Osteocyte (in vitro differentiated cells): ENCODE data around the gene PTTG1IP. TPM values are rescaled to one million over a fixed set of nuclear protein-coding genes. Genes with fewer than 3 reads are reported as not detected.

Experiments used
- DNase-seq: peaks from one replicate; pipeline ENCODE4 v3.0.0; 2021; ENCODE audit warnings: mixed read lengths; ENCODE audit not compliant: unreplicated experiment; ENCODE audit errors: extremely low spot score
- H3K27ac Mint-ChIP-seq: one replicate; pipeline ENCODE4 v1.8.0; 2021; ENCODE audit warnings: mild to moderate bottlenecking, mixed read lengths; ENCODE audit not compliant: unreplicated experiment
- H3K27me3 Mint-ChIP-seq: one replicate; pipeline ENCODE4 v1.8.0; 2021; ENCODE audit warnings: mixed read lengths; ENCODE audit not compliant: unreplicated experiment
- H3K36me3 Mint-ChIP-seq: one replicate; pipeline ENCODE4 v1.8.0; 2021; ENCODE audit warnings: mixed read lengths; ENCODE audit not compliant: unreplicated experiment
- H3K4me1 Mint-ChIP-seq: one replicate; pipeline ENCODE4 v1.8.0; 2021; ENCODE audit warnings: mixed read lengths; ENCODE audit not compliant: unreplicated experiment
- H3K4me3 Mint-ChIP-seq: one replicate; pipeline ENCODE4 v1.8.0; 2021; ENCODE audit warnings: mild to moderate bottlenecking, moderate library complexity, mixed read lengths; ENCODE audit not compliant: unreplicated experiment
- H3K9me3 Mint-ChIP-seq: one replicate; pipeline ENCODE4 v1.8.0; 2021; ENCODE audit warnings: mixed read lengths; ENCODE audit not compliant: unreplicated experiment
- total RNA-seq: library from RNA; stranded (reverse); gene quantifications from 2 replicates; pipeline ENCODE4 v1.2.1, GENCODE V29; 2021
- TF ChIP-seq, protein P1 (sequence below): fragments of 200-600 bp; sonication (generic); IDR thresholded peaks from 2 replicates; pipeline ENCODE4 v1.5.0; 2021; ENCODE audit warnings: antibody characterized with exemption, mild to moderate bottlenecking, moderate library complexity

PTTG1IP gene
- total RNA-seq, 1 donor from 2014 or later = 318 TPM

DNA sequence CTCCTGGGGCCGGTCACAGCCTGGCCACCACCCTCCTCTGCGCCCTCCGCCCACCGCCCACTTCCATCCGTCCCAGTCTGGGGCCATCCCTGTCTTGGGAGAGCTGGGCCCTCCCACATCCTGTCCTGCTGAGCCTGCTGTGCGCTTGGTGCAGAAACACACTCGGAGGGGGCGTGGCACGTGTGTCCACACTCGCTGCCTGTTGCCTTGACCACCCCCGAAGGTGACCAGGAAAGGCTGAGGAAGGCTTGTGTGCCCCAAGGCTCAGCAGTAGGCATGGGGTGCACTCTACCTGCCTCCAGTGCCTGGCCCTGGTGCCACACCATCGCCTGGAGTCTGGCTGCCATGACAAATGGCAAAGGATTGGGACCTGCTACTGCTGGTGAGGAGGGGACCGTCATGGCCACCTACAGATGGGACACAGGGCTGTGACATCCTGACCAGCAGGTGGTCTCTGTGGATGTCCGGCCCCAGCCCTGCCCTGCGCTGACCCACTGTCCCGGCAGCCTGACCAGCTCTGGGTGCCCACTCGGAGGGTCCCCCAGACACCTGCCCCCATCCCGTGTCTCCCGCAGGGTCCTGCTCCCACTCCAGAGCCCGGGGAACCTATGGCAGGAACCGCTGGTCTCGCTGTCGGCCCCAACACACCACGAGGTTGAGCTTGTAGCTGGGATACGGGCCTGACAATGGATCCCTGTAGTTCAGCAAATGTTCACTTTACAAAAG, 23.2 kb upstream of the PTTG1IP start:
- TF ChIP-seq, protein P1, sequence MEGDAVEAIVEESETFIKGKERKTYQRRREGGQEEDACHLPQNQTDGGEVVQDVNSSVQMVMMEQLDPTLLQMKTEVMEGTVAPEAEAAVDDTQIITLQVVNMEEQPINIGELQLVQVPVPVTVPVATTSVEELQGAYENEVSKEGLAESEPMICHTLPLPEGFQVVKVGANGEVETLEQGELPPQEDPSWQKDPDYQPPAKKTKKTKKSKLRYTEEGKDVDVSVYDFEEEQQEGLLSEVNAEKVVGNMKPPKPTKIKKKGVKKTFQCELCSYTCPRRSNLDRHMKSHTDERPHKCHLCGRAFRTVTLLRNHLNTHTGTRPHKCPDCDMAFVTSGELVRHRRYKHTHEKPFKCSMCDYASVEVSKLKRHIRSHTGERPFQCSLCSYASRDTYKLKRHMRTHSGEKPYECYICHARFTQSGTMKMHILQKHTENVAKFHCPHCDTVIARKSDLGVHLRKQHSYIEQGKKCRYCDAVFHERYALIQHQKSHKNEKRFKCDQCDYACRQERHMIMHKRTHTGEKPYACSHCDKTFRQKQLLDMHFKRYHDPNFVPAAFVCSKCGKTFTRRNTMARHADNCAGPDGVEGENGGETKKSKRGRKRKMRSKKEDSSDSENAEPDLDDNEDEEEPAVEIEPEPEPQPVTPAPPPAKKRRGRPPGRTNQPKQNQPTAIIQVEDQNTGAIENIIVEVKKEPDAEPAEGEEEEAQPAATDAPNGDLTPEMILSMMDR = no peak

DNA sequence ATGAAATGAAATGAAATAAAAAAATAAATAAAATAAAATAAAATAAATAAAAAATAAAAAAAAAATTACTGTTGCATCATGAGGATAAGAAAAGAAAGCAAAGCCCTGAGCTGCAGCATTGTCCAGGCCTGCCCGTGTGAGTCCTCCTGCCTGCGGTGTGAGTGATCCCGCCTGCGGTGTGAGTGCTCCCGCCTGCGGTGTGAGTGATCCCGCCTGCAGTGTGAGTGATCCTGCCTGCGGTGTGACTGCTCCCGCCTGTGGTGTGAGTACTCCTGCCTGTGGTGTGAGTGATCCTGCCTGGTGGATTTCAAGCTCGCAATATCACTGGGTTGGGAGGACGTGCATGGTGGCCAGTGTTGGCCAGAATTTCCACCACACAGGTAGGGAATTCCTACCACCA, 22.4 kb upstream of the PTTG1IP start:
- no peak for DNase-seq
- Mint-ChIP-seq H3K9me3 (no peaks in the 10 kb centered on the region), H3K27ac (no peak overlapping the region), H3K27me3 (peaks cover 13% of the 10 kb centered on the region), H3K4me1 (no peaks in the 10 kb centered on the region), H3K4me3 (no peak overlapping the region), H3K36me3 (no peaks in the 10 kb centered on the region)
- TF ChIP-seq, protein P1 = no peak

More for the DNA sequence above, 23.2 kb upstream of the PTTG1IP start:
- Mint-ChIP-seq H3K36me3 (no peaks in the 10 kb centered on the region), H3K4me1 (no peaks in the 10 kb centered on the region), H3K27ac (no peak overlapping the region), H3K9me3 (no peaks in the 10 kb centered on the region), H3K27me3 (peaks cover 13% of the 10 kb centered on the region), H3K4me3 (no peak overlapping the region)
- DNase-seq = no peak

DNA sequence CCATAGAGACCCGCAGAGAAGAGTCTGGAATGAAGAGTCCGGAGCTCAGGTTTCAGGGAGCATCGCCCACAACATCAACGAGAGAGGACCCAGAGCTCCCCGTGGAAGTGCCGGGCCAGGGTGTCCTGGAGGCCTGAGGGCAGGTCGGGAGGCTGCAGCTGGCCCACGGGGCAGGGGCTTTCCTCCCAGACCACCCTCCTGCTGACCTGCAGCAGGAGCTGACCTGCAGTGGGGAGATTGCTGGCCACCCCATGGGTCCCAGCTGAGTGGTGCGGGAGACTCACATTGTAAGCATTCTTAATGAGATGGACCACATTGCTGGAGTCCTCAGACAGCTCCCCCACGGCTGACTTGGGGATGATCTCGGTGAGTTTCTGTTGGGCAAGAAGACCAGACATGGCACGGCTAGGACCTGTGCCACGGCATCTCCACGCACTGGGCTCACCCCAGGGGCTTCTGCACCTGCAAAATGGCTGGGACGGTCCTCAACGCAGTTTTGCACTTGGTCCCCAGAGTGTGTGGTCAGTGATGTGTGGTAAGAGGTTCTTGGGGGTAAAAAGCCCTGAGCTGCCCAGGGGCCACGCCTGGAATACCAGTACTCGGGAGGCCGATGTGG, 21.3 kb upstream of the PTTG1IP start:
- DNase-seq = no peak
- Mint-ChIP-seq H3K4me1 (no peaks in the 10 kb centered on the region), H3K27ac (no peak overlapping the region), H3K27me3 (peaks cover 15% of the 10 kb centered on the region), H3K9me3 (no peaks in the 10 kb centered on the region), H3K36me3 (no peaks in the 10 kb centered on the region), H3K4me3 (no peak overlapping the region)
- TF ChIP-seq, protein P1 = no peak

DNA sequence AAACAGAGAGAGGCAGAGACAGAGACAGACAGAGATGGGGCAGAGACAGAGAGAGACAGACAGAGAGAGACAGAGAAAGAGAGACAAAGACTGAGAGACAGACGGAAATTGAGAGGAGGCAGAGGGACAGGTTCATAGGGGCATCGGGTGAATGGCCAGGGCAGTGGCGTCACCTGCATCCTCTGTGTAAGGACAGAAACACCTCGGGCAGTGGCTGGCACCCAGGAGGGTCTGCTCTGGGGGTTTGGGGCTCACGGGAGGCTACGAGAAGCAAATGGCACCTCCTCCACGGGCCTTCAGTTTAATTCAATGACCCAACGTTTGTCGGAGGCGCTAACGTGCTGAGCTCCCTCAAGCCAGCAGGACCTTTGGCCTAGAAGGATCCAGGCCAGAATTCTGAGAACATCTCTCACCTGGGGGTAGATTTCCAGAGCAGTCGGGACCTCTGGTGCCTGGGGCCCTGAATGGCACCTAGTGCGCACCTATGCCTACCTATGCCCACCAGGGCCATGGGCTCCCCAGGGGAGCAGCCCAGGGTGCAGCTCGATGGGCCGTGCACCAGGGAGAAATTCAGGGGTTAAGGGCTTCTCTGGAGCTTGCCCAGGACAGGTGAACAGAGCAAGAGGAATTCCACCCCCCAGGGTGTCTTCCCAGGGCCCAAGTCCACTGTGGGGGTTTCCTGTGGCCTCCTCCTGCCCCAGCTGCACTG, 20.6 kb upstream of the PTTG1IP start:
- no peak overlapping the region for H3K4me3 Mint-ChIP-seq

DNA sequence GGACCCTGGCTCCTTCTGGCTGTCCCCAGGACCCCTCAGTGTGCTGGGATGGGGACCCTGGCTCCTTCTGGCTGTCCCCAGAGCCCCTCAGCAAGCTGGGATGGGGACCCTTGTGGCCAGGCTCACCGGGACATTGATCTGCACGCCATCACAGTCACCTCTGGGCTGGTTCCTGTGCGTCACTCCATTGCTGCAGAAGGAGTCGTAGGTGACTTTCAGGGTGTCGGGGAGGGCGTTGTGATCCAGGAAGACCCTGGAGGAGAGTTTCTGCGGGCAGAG, 19.7 kb upstream of the PTTG1IP start:
- Mint-ChIP-seq H3K36me3 (no peaks in the 10 kb centered on the region), H3K27ac (no peak overlapping the region), H3K27me3 (peaks cover 8% of the 10 kb centered on the region), H3K9me3 (no peaks in the 10 kb centered on the region), H3K4me1 (no peaks in the 10 kb centered on the region), H3K4me3 (no peak overlapping the region)
- TF ChIP-seq, protein P1 = no peak
- DNase-seq = no peak

More for the DNA sequence above, 20.6 kb upstream of the PTTG1IP start:
- TF ChIP-seq, protein P1 = no peak
- Mint-ChIP-seq H3K27me3 (peaks cover 12% of the 10 kb centered on the region), H3K9me3 (no peaks in the 10 kb centered on the region), H3K36me3 (no peaks in the 10 kb centered on the region), H3K4me1 (no peaks in the 10 kb centered on the region), H3K27ac (no peak overlapping the region)
- DNase-seq = no peak
